OCI-LY3 (cell line): ENCODE measurements around the gene GARNL3.

Experiments
- H2AFZ ChIP-seq: fragments of 200-600, 300-600 bp; shearing (Covaris generic); 2 replicates; pipeline ENCODE4 v1.6.0; 2014; ENCODE audit warnings: antibody characterized with exemption, low read depth, low read length
- H3K27ac ChIP-seq: fragments of 200-600, 300-600 bp; sonication (generic); 2 replicates; pipeline ENCODE4 v1.5.1; 2014; ENCODE audit warnings: mild to moderate bottlenecking, low read length, moderate library complexity, mixed read lengths
- H3K27me3 ChIP-seq: fragments of 200-600, 300-600 bp; sonication (generic); 2 replicates; pipeline ENCODE4 v1.6.1; 2014; ENCODE audit warnings: low read depth, low read length, mixed read lengths
- H3K36me3 ChIP-seq: fragments of 200-600, 300-600 bp; sonication (generic); replicated peaks from 2 replicates; pipeline ENCODE3; 2014; ENCODE audit warnings: low read depth, low read length, mixed read lengths
- H3K4me1 ChIP-seq: fragments of 300-600, 200-600 bp; sonication (generic); 2 replicates; pipeline ENCODE4 v1.6.1; 2014; ENCODE audit warnings: low read length, mixed read lengths
- H3K4me2 ChIP-seq: fragments of 200-600, 300-600 bp; sonication (generic); 2 replicates; pipeline ENCODE4 v1.6.1; 2014; ENCODE audit warnings: low read length, mixed read lengths
- H3K4me3 ChIP-seq: fragments of 300-600, 200-600 bp; sonication (generic); 2 replicates; pipeline ENCODE4 v1.5.1; 2014; ENCODE audit warnings: antibody characterized with exemption, mild to moderate bottlenecking, low read length, moderate library complexity
- H3K79me2 ChIP-seq: fragments of 300-600, 200-600 bp; shearing (Covaris generic); 2 replicates; pipeline ENCODE4 v1.6.1; 2014; ENCODE audit warnings: mild to moderate bottlenecking, low read length, mixed read lengths
- H3K9ac ChIP-seq: fragments of 300-600, 200-600 bp; shearing (Covaris generic); 2 replicates; pipeline ENCODE4 v1.6.0; 2014; ENCODE audit warnings: mild to moderate bottlenecking, low read length, moderate library complexity
- H3K9me3 ChIP-seq: fragments of 200-600, 300-600 bp; shearing (Covaris generic); 2 replicates; pipeline ENCODE4 v1.6.1; 2014; ENCODE audit warnings: low read length, mixed read lengths; ENCODE audit not compliant: insufficient read depth
- H4K20me1 ChIP-seq: fragments of 200-600, 300-600 bp; sonication (generic); 2 replicates; pipeline ENCODE4 v1.6.1; 2016; ENCODE audit warnings: low read length, mixed read lengths; ENCODE audit not compliant: insufficient read depth
- CTCF ChIP-seq: fragments of 200-600, 300-600 bp; sonication (generic); IDR thresholded peaks from 2 replicates; pipeline ENCODE4 v1.5.1; 2014; ENCODE audit warnings: antibody characterized with exemption, low read length, low read depth
- EZH2phosphoT487 ChIP-seq: fragments of 200-600 bp; shearing (Covaris generic); IDR thresholded peaks from 2 replicates; pipeline ENCODE4 v1.6.1; 2018; ENCODE audit warnings: antibody characterized with exemption, mixed run types, low read depth

GARNL3 gene

GRCh38 chr9:127423934-127424675, 159.5 kb downstream of the GARNL3 start, which contains the start of gene ZNF79:
Gene ZNF79 (plus strand): TSS chr9:127424382. CDS start chr9:127424788, 406 bp downstream.
- H3K4me1 ChIP-seq, result peaks cover 15% of the 10 kb centered on the region
- TF ChIP-seq CTCF, result no peak
- no peak for TF ChIP-seq EZH2phosphoT487
- H3K9me3 ChIP-seq, result no peaks in the 10 kb centered on the region
- no peaks in the 10 kb centered on the region for H4K20me1 ChIP-seq
- peaks cover 5% of the 10 kb centered on the region for H3K36me3 ChIP-seq
- H3K79me2 ChIP-seq, result peaks cover 50% of the 10 kb centered on the region
- peak within 1 kb of the TSS; percentile 89 for H2AFZ ChIP-seq
- peak within 1 kb of the TSS; percentile 60 for H3K27ac ChIP-seq
- H3K27me3 ChIP-seq, result no peaks in the 10 kb centered on the region
- H3K4me2 ChIP-seq, result peak within 1 kb of the TSS; percentile 99
- peak within 1 kb of the TSS; percentile 98 for H3K4me3 ChIP-seq
- peak within 1 kb of the TSS; percentile 97 for H3K9ac ChIP-seq

DNA sequence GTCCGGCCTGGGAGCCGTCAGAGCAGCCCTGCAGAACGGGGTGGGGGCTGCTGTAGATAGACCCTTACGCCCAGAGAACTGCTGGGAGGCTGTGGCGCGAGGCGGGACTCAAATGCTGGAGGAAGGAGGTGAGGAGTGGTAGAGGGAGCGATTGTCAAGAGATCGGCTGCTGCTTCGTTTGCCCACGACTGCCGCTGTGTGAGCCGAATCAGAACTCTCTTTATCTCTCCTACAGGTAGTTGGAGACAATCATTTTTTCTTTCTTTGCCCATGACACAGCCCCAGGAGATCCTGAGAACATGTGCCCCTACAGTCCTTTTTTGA, 160.1 kb downstream of the GARNL3 start:
- TF ChIP-seq EZH2phosphoT487 (no peak), CTCF (no peak)
- peak overlapping the region; percentile 98 for H3K4me3 ChIP-seq
- H4K20me1 ChIP-seq, result no peaks in the 10 kb centered on the region
- H3K4me1 ChIP-seq, result peaks cover 15% of the 10 kb centered on the region
- H2AFZ ChIP-seq, result peak overlapping the region; percentile 89
- H3K36me3 ChIP-seq, result peaks cover 5% of the 10 kb centered on the region
- peaks cover 50% of the 10 kb centered on the region for H3K79me2 ChIP-seq
- peak overlapping the region; percentile 99 for H3K4me2 ChIP-seq
- peak overlapping the region; percentile 97 for H3K9ac ChIP-seq
- no peaks in the 10 kb centered on the region for H3K9me3 ChIP-seq
- H3K27ac ChIP-seq, result peak overlapping the region; percentile 60
- H3K27me3 ChIP-seq, result no peaks in the 10 kb centered on the region

DNA sequence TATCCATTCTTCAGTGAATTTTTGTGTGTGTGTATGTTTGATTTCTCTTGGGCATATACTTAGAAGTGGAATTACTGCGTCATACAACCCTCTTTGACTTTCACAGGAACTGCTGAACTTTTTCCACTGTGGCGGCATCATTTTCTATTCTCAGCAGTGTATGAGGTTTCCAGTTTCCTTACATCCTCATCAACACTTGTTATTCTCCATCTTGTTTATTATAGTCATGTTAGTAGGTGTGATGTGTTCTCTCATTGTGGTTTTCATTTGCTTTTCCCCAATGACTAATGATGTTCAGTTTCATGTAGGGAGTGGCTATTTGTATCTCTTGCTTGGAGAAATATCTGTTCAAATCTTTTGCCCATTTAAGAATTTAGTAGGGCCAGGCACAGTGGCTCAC, 162.2 kb downstream of the GARNL3 start:
- Histone ChIP-seq H3K79me2 (peaks cover 50% of the 10 kb centered on the region), H3K4me3 (no peak overlapping the region), H3K9me3 (no peaks in the 10 kb centered on the region), H2AFZ (no peak overlapping the region), H3K4me1 (peaks cover 15% of the 10 kb centered on the region), H3K4me2 (no peak overlapping the region), H3K27ac (no peak overlapping the region), H3K27me3 (no peaks in the 10 kb centered on the region), H4K20me1 (no peaks in the 10 kb centered on the region), H3K36me3 (peaks cover 16% of the 10 kb centered on the region), H3K9ac (no peak overlapping the region)
- TF ChIP-seq CTCF, result no peak
- no peak for TF ChIP-seq EZH2phosphoT487

DNA sequence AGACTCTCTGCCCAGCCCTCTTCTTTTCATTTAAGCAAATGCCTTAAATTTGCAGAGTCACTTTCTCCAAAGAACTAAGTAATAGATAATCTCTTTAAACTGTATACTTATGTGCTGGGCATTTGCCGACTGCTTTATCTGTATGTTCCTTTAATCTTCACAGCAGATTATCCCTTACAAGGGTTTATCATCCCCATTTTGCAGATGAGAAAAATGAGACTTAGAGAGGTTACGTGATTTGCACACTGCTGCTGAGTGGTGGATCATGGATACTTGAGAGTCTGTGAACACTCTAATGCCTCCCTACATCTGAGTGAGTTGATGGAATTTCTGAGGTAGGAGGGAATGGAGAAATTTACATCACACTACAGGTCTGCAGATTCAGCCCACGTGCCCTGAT, 163.8 kb downstream of the GARNL3 start:
- H3K9me3 ChIP-seq, result no peaks in the 10 kb centered on the region

More for the DNA sequence above, 163.8 kb downstream of the GARNL3 start:
- Histone ChIP-seq H2AFZ (no peak overlapping the region), H3K4me2 (no peak overlapping the region), H3K4me1 (peaks cover 7% of the 10 kb centered on the region), H3K36me3 (peaks cover 19% of the 10 kb centered on the region), H3K27ac (no peak overlapping the region), H3K4me3 (no peak overlapping the region), H4K20me1 (no peaks in the 10 kb centered on the region), H3K79me2 (peaks cover 39% of the 10 kb centered on the region), H3K27me3 (no peaks in the 10 kb centered on the region), H3K9ac (no peak overlapping the region)
- TF ChIP-seq EZH2phosphoT487, result no peak
- no peak for TF ChIP-seq CTCF
